Measurements from ENCODE around the gene HSD3B2.

HSD3B2 gene

GRCh38 chr1:119384591-119384990 lies 30.4 kb upstream of the HSD3B2 start:
- Mint-ChIP-seq H3K4me1 (no peaks in the 10 kb centered on the region), H3K36me3 (no peaks in the 10 kb centered on the region)
- no peak for ATAC-seq

GRCh38 chr1:119385650-119386049 lies 29.3 kb upstream of the HSD3B2 start:
- ATAC-seq, result no peak
- no peak overlapping the region for H3K4me3 Mint-ChIP-seq
- H3K4me1 Mint-ChIP-seq, result no peaks in the 10 kb centered on the region
- H3K9me3 Mint-ChIP-seq, result no peaks in the 10 kb centered on the region
- no peak for DNase-seq (ENCODE audit: low spot score in 2 of 2)
- H3K36me3 Mint-ChIP-seq, result no peaks in the 10 kb centered on the region
- H3K27ac Mint-ChIP-seq, result no peak overlapping the region

More at GRCh38 chr1:119384591-119384990, 30.4 kb upstream of the HSD3B2 start:
- Mint-ChIP-seq H3K4me3 (no peak overlapping the region), H3K9me3 (no peaks in the 10 kb centered on the region), H3K27ac (no peak overlapping the region)
- DNase-seq (ENCODE audit: low spot score in 2 of 2), result no peak

- ATAC-seq (no peak), DNase-seq (ENCODE audit: low spot score in 2 of 2) (no peak)
- H3K4me3 Mint-ChIP-seq, result no peak overlapping the region
- no peaks in the 10 kb centered on the region for H3K4me1 Mint-ChIP-seq
- H3K27ac Mint-ChIP-seq, result no peak overlapping the region
- H3K36me3 Mint-ChIP-seq, result no peaks in the 10 kb centered on the region
- no peaks in the 10 kb centered on the region for H3K9me3 Mint-ChIP-seq
Measured at GRCh38 chr1:119387858-119388257, 27.1 kb upstream of the HSD3B2 start.

- DNase-seq (ENCODE audit: low spot score in 2 of 2) (no peak), ATAC-seq (no peak)
- Mint-ChIP-seq H3K4me3 (no peak overlapping the region), H3K36me3 (no peaks in the 10 kb centered on the region), H3K9me3 (no peaks in the 10 kb centered on the region), H3K27ac (no peak overlapping the region), H3K4me1 (no peaks in the 10 kb centered on the region)
Measured at GRCh38 chr1:119388450-119388849, 26.5 kb upstream of the HSD3B2 start.

GRCh38 chr1:119390526-119390925 lies 24.4 kb upstream of the HSD3B2 start:
- no peaks in the 10 kb centered on the region for H3K4me1 Mint-ChIP-seq
- no peak for ATAC-seq
- no peak for DNase-seq (ENCODE audit: low spot score in 2 of 2)
- no peaks in the 10 kb centered on the region for H3K36me3 Mint-ChIP-seq
- no peaks in the 10 kb centered on the region for H3K9me3 Mint-ChIP-seq
- no peak overlapping the region for H3K27ac Mint-ChIP-seq
- no peak overlapping the region for H3K4me3 Mint-ChIP-seq

GRCh38 chr1:119391749-119392148 lies 23.2 kb upstream of the HSD3B2 start:
- no peak overlapping the region for H3K27ac Mint-ChIP-seq
- peaks cover 6% of the 10 kb centered on the region for H3K9me3 Mint-ChIP-seq
- H3K4me1 Mint-ChIP-seq, result no peaks in the 10 kb centered on the region
- no peak for ATAC-seq
- no peak for DNase-seq (ENCODE audit: low spot score in 2 of 2)
- H3K4me3 Mint-ChIP-seq, result no peak overlapping the region
- H3K36me3 Mint-ChIP-seq, result no peaks in the 10 kb centered on the region

- H3K4me3 Mint-ChIP-seq, result no peak overlapping the region
- H3K9me3 Mint-ChIP-seq, result peaks cover 6% of the 10 kb centered on the region
- H3K27ac Mint-ChIP-seq, result no peak overlapping the region
- H3K36me3 Mint-ChIP-seq, result no peaks in the 10 kb centered on the region
- DNase-seq (ENCODE audit: low spot score in 2 of 2) (no peak), ATAC-seq (no peak)
- no peaks in the 10 kb centered on the region for H3K4me1 Mint-ChIP-seq
Measured at GRCh38 chr1:119394085-119394484, 20.9 kb upstream of the HSD3B2 start.

- Mint-ChIP-seq H3K9me3 (peaks cover 6% of the 10 kb centered on the region), H3K4me1 (no peaks in the 10 kb centered on the region), H3K27ac (no peak overlapping the region), H3K4me3 (no peak overlapping the region), H3K36me3 (no peaks in the 10 kb centered on the region)
- ATAC-seq (no peak), DNase-seq (ENCODE audit: low spot score in 2 of 2) (no peak)
Measured at GRCh38 chr1:119396982-119397381, 18.0 kb upstream of the HSD3B2 start.

- no peaks in the 10 kb centered on the region for H3K36me3 Mint-ChIP-seq
- ATAC-seq (no peak), DNase-seq (ENCODE audit: low spot score in 2 of 2) (no peak)
- H3K27ac Mint-ChIP-seq, result no peak overlapping the region
- H3K4me3 Mint-ChIP-seq, result no peak overlapping the region
- H3K4me1 Mint-ChIP-seq, result no peaks in the 10 kb centered on the region
- peaks cover 9% of the 10 kb centered on the region for H3K9me3 Mint-ChIP-seq
Measured at GRCh38 chr1:119397986-119398385, 17.0 kb upstream of the HSD3B2 start.

GRCh38 chr1:119404736-119405135 lies 10.2 kb upstream of the HSD3B2 start:
- no peak overlapping the region for H3K27ac Mint-ChIP-seq
- ATAC-seq (no peak), DNase-seq (ENCODE audit: low spot score in 2 of 2) (no peak)
- no peaks in the 10 kb centered on the region for H3K4me1 Mint-ChIP-seq
- peaks cover 6% of the 10 kb centered on the region for H3K9me3 Mint-ChIP-seq
- H3K4me3 Mint-ChIP-seq, result no peak overlapping the region
- H3K36me3 Mint-ChIP-seq, result no peaks in the 10 kb centered on the region

- Mint-ChIP-seq H3K36me3 (no peaks in the 10 kb centered on the region), H3K4me1 (no peaks in the 10 kb centered on the region), H3K4me3 (no peak overlapping the region), H3K27ac (no peak overlapping the region), H3K9me3 (peaks cover 4% of the 10 kb centered on the region)
- DNase-seq (ENCODE audit: low spot score in 2 of 2) (no peak), ATAC-seq (no peak)
Measured at GRCh38 chr1:119409731-119410130, 5.2 kb upstream of the HSD3B2 start.

GRCh38 chr1:119410961-119411360 lies 4.0 kb upstream of the HSD3B2 start:
- ATAC-seq, result no peak
- peaks cover 4% of the 10 kb centered on the region for H3K9me3 Mint-ChIP-seq
- no peak overlapping the region for H3K27ac Mint-ChIP-seq

GRCh38 chr1:119416006-119416640 lies 1.2 kb downstream of the HSD3B2 start:
- no peak overlapping the region for H3K27ac Mint-ChIP-seq
- H3K4me1 Mint-ChIP-seq, result no peaks in the 10 kb centered on the region
- no peaks in the 10 kb centered on the region for H3K36me3 Mint-ChIP-seq
- DNase-seq (ENCODE audit: low spot score in 2 of 2) (no peak), ATAC-seq (no peak)
- no peaks in the 10 kb centered on the region for H3K9me3 Mint-ChIP-seq
- no peak overlapping the region for H3K4me3 Mint-ChIP-seq

More at GRCh38 chr1:119410961-119411360, 4.0 kb upstream of the HSD3B2 start:
- Mint-ChIP-seq H3K4me1 (no peaks in the 10 kb centered on the region), H3K4me3 (no peak overlapping the region), H3K36me3 (no peaks in the 10 kb centered on the region)
- DNase-seq (ENCODE audit: low spot score in 2 of 2), result no peak

- Mint-ChIP-seq H3K27ac (no peak overlapping the region), H3K4me3 (no peak overlapping the region), H3K36me3 (no peaks in the 10 kb centered on the region), H3K4me1 (no peaks in the 10 kb centered on the region), H3K9me3 (no peaks in the 10 kb centered on the region)
- DNase-seq (ENCODE audit: low spot score in 2 of 2) (no peak), ATAC-seq (no peak)
Measured at GRCh38 chr1:119419109-119419508, 4.2 kb downstream of the HSD3B2 start.

GRCh38 chr1:119420638-119421037 lies 5.7 kb downstream of the HSD3B2 start:
- Mint-ChIP-seq H3K4me1 (no peaks in the 10 kb centered on the region), H3K27ac (no peak overlapping the region), H3K4me3 (no peak overlapping the region), H3K9me3 (no peaks in the 10 kb centered on the region), H3K36me3 (no peaks in the 10 kb centered on the region)
- ATAC-seq (no peak), DNase-seq (ENCODE audit: low spot score in 2 of 2) (no peak)

- Mint-ChIP-seq H3K4me3 (no peak overlapping the region), H3K27ac (no peak overlapping the region), H3K4me1 (no peaks in the 10 kb centered on the region), H3K36me3 (no peaks in the 10 kb centered on the region), H3K9me3 (no peaks in the 10 kb centered on the region)
- ATAC-seq, result no peak
- DNase-seq (ENCODE audit: low spot score in 2 of 2), result no peak
Measured at GRCh38 chr1:119422631-119423030, 7.7 kb downstream of the HSD3B2 start.

GRCh38 chr1:119428991-119429390 lies 14.0 kb downstream of the HSD3B2 start:
- H3K9me3 Mint-ChIP-seq, result peaks cover 2% of the 10 kb centered on the region
- no peaks in the 10 kb centered on the region for H3K36me3 Mint-ChIP-seq
- H3K27ac Mint-ChIP-seq, result no peak overlapping the region
- ATAC-seq, result no peak
- no peak for DNase-seq (ENCODE audit: low spot score in 2 of 2)
- H3K4me3 Mint-ChIP-seq, result no peak overlapping the region
- H3K4me1 Mint-ChIP-seq, result no peaks in the 10 kb centered on the region

All from stimulated activated effector memory CD8-positive, alpha-beta T cell treated with anti-CD3 and anti-CD28 coated beads, Interleukin-12 subunit alpha, Interleukin-12 subunit beta, amount 100 ng/mL, for 72 hours (primary cell).